GM18867 (cell line): ENCODE results near the gene RYR2.

ENCODE experiments used
- ATAC-seq: cut with Tn5 transposase; IDR thresholded peaks from one replicate; pipeline ENCODE4 v1.9.1; 2021; ENCODE audit warnings: mild to moderate bottlenecking, moderate library complexity; ENCODE audit not compliant: unreplicated experiment

RYR2 gene

DNA sequence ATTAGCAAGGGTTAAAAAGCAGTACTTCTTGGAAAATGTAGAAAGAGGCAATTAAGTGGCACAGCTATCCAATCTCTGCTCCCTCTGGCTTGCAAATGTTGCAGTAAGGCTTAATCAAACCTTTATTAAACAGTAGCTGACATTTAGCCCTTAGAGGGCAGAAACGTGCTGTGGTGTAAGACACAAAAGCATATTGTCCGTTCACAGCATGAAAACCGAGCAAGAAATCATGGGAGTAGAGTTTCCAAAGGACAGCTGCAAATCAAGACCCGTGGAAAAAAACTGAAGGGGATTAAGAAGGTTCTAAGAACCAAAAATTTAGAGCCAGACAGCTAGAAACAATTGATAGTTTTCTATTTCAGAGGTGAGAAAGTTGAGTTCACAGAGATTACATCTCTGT, 835.6 kb downstream of the RYR2 start:
- no peak for ATAC-seq

DNA sequence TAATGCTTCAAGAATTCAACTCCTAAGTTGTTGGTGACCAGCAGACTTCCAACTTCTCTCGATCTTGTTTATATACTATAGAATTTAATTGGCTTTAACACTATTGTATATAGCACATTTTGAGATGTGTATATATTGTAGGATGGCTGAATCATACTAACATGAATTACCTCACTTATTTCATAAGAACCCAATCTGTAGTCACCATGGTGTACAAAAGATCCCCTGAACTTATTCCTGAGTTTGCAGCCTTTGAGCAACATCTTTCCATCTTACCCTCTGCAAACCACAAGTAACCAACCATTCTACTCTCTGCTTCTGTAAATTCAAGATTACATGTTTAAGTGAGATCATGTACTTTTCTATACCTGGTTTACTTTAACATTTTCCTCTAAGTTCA, 836.4 kb downstream of the RYR2 start:
- no peak for ATAC-seq

DNA sequence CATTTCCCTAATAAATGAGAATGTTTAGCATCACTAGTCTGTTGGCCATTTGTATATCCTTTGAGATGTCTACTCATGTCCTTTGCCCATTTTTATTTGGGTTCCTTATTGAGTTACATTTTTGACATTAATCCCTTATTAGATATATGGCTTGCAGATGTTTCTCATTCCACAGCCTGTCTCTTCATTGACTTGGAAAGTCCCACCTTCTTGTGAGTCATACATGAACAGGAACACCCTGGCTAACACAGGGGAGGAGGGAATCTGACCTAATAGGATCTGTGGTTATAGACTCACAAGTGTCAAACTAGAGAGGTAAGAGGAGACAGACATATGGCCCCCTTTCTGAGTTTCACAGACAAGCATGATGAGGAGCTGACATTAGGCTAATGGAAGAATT, 837.2 kb downstream of the RYR2 start:
- ATAC-seq, result no peak
